Fibroblast of lung (primary cell): ENCODE results near the gene SPATA9. TPM values are rescaled to one million over a fixed set of nuclear protein-coding genes. Genes with fewer than 3 reads are reported as not detected.

ENCODE experiments used
- DNase-seq, 2 donors: peaks; one replicate each; pipeline versions ENCODE4 v3.0.0 to v3.0.0-alpha.2; 2010; ENCODE audit warnings: low read depth in 2 of 2
- H2AFZ ChIP-seq: 2 replicates; pipeline ENCODE4 v1.5.1; 2012; ENCODE audit warnings: low read length, control low read depth, inconsistent platforms
- H3K27ac ChIP-seq: 2 replicates; pipeline ENCODE4 v1.5.1; 2011; ENCODE audit warnings: low read length, control low read depth; ENCODE audit not compliant: insufficient read depth
- H3K27me3 ChIP-seq: 2 replicates; pipeline ENCODE4 v1.5.1; 2011; ENCODE audit warnings: mild to moderate bottlenecking, low read length; ENCODE audit not compliant: control insufficient read depth, insufficient read depth
- H3K36me3 ChIP-seq: 2 replicates; pipeline ENCODE4 v1.5.1; 2011; ENCODE audit warnings: low read length; ENCODE audit not compliant: control insufficient read depth, insufficient read depth
- H3K4me1 ChIP-seq: 2 replicates; pipeline ENCODE4 v1.5.1; 2011; ENCODE audit warnings: low read length; ENCODE audit not compliant: control insufficient read depth, insufficient read depth; ENCODE audit errors: extremely low read depth
- H3K4me2 ChIP-seq: 2 replicates; pipeline ENCODE4 v1.5.1; 2011; ENCODE audit warnings: low read length, control low read depth; ENCODE audit not compliant: insufficient read depth; ENCODE audit errors: extremely low read depth
- H3K4me3 ChIP-seq, 4 experiments: fragments of 200-600 bp in 1 of 4; sonication (generic) in 1 of 4; replicated peaks in 1 of 4; 2 replicates each; pipeline ENCODE4 v1.5.1; 2011 to 2016; ENCODE audit warnings: low read length in 4 of 4, low read depth in 3 of 4, mild to moderate bottlenecking in 3 of 4, control low read depth in 2 of 4, inconsistent platforms in 1 of 4, mixed read lengths in 1 of 4; ENCODE audit not compliant: insufficient read depth in 1 of 4; ENCODE audit errors: control extremely low read depth in 1 of 4
- H3K79me2 ChIP-seq: 2 replicates; pipeline ENCODE4 v1.5.1; 2012; ENCODE audit warnings: mild to moderate bottlenecking, low read length, inconsistent platforms; ENCODE audit not compliant: control insufficient read depth, insufficient read depth
- H3K9ac ChIP-seq: 2 replicates; pipeline ENCODE4 v1.5.1; 2011; ENCODE audit warnings: mild to moderate bottlenecking, low read length, control low read depth; ENCODE audit not compliant: insufficient read depth
- H3K9me3 ChIP-seq: 2 replicates; pipeline ENCODE4 v1.5.1; 2012; ENCODE audit warnings: low read depth, low read length; ENCODE audit not compliant: control insufficient read depth, insufficient read depth
- H4K20me1 ChIP-seq: 2 replicates; pipeline ENCODE4 v1.5.1; 2011; ENCODE audit warnings: low read length; ENCODE audit not compliant: control insufficient read depth, insufficient read depth; ENCODE audit errors: extremely low read depth
- CTCF ChIP-seq, 2 donors: IDR thresholded peaks in 1 of 2; conservative IDR thresholded peaks in 1 of 2; 1 replicate in 1 of 2; 2 replicates in 1 of 2; pipeline ENCODE4 v1.5.1; 2011 to 2012; ENCODE audit warnings: low read length in 2 of 2, control low read depth in 1 of 2, inconsistent platforms in 1 of 2, low read depth in 1 of 2, mild to moderate bottlenecking in 1 of 2
- EZH2 ChIP-seq: IDR thresholded peaks from 2 replicates; pipeline ENCODE4 v1.5.1; 2012; ENCODE audit warnings: low read length, control low read depth, mild to moderate bottlenecking; ENCODE audit errors: missing control alignments
- polyA plus RNA-seq, 2 donors: library from polyadenylated mRNA; depleted of rRNA in 1 of 2; stranded (reverse) in 1 of 2; unstranded in 1 of 2; fragments of >200 nt; gene quantifications; 2 replicates each; pipeline ENCODE4 v1.2.1, GENCODE V29; 2011 to 2012; ENCODE audit warnings: missing spikeins in 1 of 2
- total RNA-seq: library from RNA; depleted of rRNA; stranded (reverse); fragments of >200 nt; gene quantifications from 2 replicates; pipeline ENCODE4 v1.2.1, GENCODE V29; 2014

SPATA9 gene
- total and polyA plus RNA-seq, 2 donors (not counting 1 experiment from before 2014, with no cell fraction given): 0.66 to 1.7 TPM

- TF ChIP-seq EZH2 (no peak), CTCF (conservative IDR thresholded peaks at IDR 0.05 in 1 of 2, IDR thresholded peaks at IDR 0.05 in 1 of 2; ENCODE audit: low read depth in 1 of 2, low read length in 2 of 2) (no peak)
These were observed 28.6 kb downstream of the SPATA9 start for GRCh38 chr5:95654196-95654595.

GRCh38 chr5:95652849-95653248 is 29.9 kb downstream of the SPATA9 start:
- Histone ChIP-seq H3K79me2 (no peaks in the 10 kb centered on the region), H3K27ac (no peak overlapping the region), H4K20me1 (no peaks in the 10 kb centered on the region), H3K27me3 (no peaks in the 10 kb centered on the region), H3K4me3 (no peak overlapping the region), H3K9ac (no peak overlapping the region), H2AFZ (no peak overlapping the region), H3K4me2 (no peak overlapping the region), H3K9me3 (no peaks in the 10 kb centered on the region), H3K4me1 (peaks cover under 1% of the 10 kb centered on the region), H3K36me3 (no peaks in the 10 kb centered on the region)
- no peak for DNase-seq
- TF ChIP-seq EZH2 (no peak), CTCF (conservative IDR thresholded peaks at IDR 0.05 in 1 of 2, IDR thresholded peaks at IDR 0.05 in 1 of 2; ENCODE audit: low read depth in 1 of 2, low read length in 2 of 2) (no peak)

More at GRCh38 chr5:95654196-95654595, 28.6 kb downstream of the SPATA9 start:
- Histone ChIP-seq H3K4me3 (no peak overlapping the region), H3K36me3 (no peaks in the 10 kb centered on the region), H3K4me1 (no peaks in the 10 kb centered on the region), H3K9ac (no peak overlapping the region), H3K79me2 (no peaks in the 10 kb centered on the region), H4K20me1 (no peaks in the 10 kb centered on the region), H3K27me3 (no peaks in the 10 kb centered on the region), H3K27ac (no peak overlapping the region), H3K4me2 (no peak overlapping the region), H2AFZ (no peak overlapping the region), H3K9me3 (no peaks in the 10 kb centered on the region)
- no peak for DNase-seq

GRCh38 chr5:95649842-95650620 is 32.8 kb downstream of the SPATA9 start:
- Histone ChIP-seq H3K4me3 (no peak overlapping the region), H3K9ac (no peak overlapping the region), H4K20me1 (no peaks in the 10 kb centered on the region), H3K27me3 (no peaks in the 10 kb centered on the region), H3K27ac (no peak overlapping the region), H3K4me2 (no peak overlapping the region), H2AFZ (no peak overlapping the region), H3K9me3 (no peaks in the 10 kb centered on the region), H3K79me2 (no peaks in the 10 kb centered on the region), H3K4me1 (peaks cover 2% of the 10 kb centered on the region), H3K36me3 (no peaks in the 10 kb centered on the region)
- no peak for TF ChIP-seq CTCF (conservative IDR thresholded peaks at IDR 0.05 in 1 of 2, IDR thresholded peaks at IDR 0.05 in 1 of 2; ENCODE audit: low read depth in 1 of 2, low read length in 2 of 2)
- no peak for TF ChIP-seq EZH2
- DNase-seq: no peak
